Left ventricle myocardium inferior (tissue), 1 donor: ENCODE data around the gene DCAF8. TPM values are rescaled to one million over a fixed set of nuclear protein-coding genes. Genes with fewer than 3 reads are reported as not detected.
A peak's percentile ranks its signal among the peaks of the same experiment; 100 is the strongest.

Source experiments
- DNase-seq: peaks from one replicate; pipeline ENCODE4 v3.0.0-alpha.2; 2020
- H3K27ac ChIP-seq: fragments of 200-600 bp; replicated peaks from 2 replicates; pipeline ENCODE4 v1.8.0; 2021
- H3K27me3 ChIP-seq: fragments of 200-600 bp; 2 replicates; pipeline ENCODE4 v1.8.0; 2021; ENCODE audit warnings: low read depth
- H3K36me3 ChIP-seq: fragments of 200-600 bp; 2 replicates; pipeline ENCODE4 v1.8.0; 2021
- H3K4me1 ChIP-seq: fragments of 200-600 bp; 2 replicates; pipeline ENCODE4 v1.8.0; 2021
- H3K4me3 ChIP-seq: fragments of 200-600 bp; 2 replicates; pipeline ENCODE4 v1.8.0; 2021; ENCODE audit warnings: mild to moderate bottlenecking, moderate library complexity
- H3K9me3 ChIP-seq: fragments of 200-600 bp; replicated peaks from 2 replicates; pipeline ENCODE4 v1.8.0; 2021
- CTCF ChIP-seq: fragments of 200-600 bp; IDR thresholded peaks from 2 replicates; pipeline ENCODE4 v1.8.0; 2021; ENCODE audit warnings: antibody characterized with exemption, mild to moderate bottlenecking, borderline replicate concordance
- intact Hi-C: fragments of 100-400 bp; cut with micrococcal nuclease; formaldehyde crosslinking; loops from one replicate; pipeline ENCODE4 v1.11.0; 2022
- long read RNA-seq: library from polyadenylated mRNA; unstranded; transcript quantifications from one replicate; pipeline ENCODE4 v2.0.0, GENCODE V29; 2021
- total RNA-seq: library from RNA; stranded (reverse); fragmentation: NEBNext Ultra II Directional; extraction: Animal tissue kit (Norgen Biotek cat#: 25700); gene quantifications from one replicate; pipeline ENCODE4 v1.2.1, GENCODE V29; 2021
- donor health status: DM: no; HTN: yes; CAD: no; lungs with severe emphysema.

DCAF8 gene
- 162 TPM for total RNA-seq
- long read RNA-seq, full-length matches to known transcripts = 170 of 304 reads
- long read RNA-seq, partial matches to known transcripts = 18 of 304 reads
- long read RNA-seq, other reads (novel, unspliced or antisense) = 116 of 304 reads

- Histone ChIP-seq H3K27me3 (no peaks in the 10 kb centered on the region), H3K9me3 (no peaks in the 10 kb centered on the region), H3K4me3 (peak within 1 kb of the TSS; percentile 89), H3K27ac (peak within 1 kb of the TSS; percentile 96), H3K4me1 (peaks cover 52% of the 10 kb centered on the region), H3K36me3 (no peaks in the 10 kb centered on the region)
- intact Hi-C loops = no loop called here
- TF ChIP-seq CTCF = no peak
- peak; percentile 98 for DNase-seq
Measured at GRCh38 chr1:160261893-160262794, at the start of gene DCAF8. TSS of gene DCAF8 (minus strand) at chr1:160262549. CDS start at chr1:160244008, 18,541 bp downstream.

- Histone ChIP-seq H3K27ac (no peak overlapping the region), H3K9me3 (no peaks in the 10 kb centered on the region), H3K36me3 (peaks cover 100% of the 10 kb centered on the region), H3K4me1 (peaks cover 20% of the 10 kb centered on the region), H3K27me3 (no peaks in the 10 kb centered on the region), H3K4me3 (no peak overlapping the region)
- no peak for DNase-seq
- intact Hi-C loops = no loop called here
- no peak for TF ChIP-seq CTCF
Measured at GRCh38 chr1:160309571-160309970, 47.2 kb upstream of the DCAF8 start.

DNA sequence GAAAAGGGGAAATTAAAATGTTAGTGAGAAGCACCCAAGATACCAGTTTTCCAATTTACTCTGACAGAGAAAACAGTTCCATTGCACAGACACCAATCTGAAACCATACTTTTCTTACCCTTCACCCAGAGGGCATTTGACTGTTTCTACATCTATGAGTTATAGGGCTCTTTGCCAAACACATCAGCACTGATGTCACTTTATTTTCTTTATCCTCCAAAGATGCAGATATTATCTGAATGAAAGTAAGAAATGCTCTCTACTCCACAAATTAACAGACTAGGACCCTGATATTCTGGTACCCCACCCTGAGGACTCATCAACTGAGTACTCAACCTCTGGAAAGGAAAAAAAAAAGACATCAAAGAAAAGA lies 46.8 kb upstream of the DCAF8 start:
- peaks cover 20% of the 10 kb centered on the region for H3K4me1 ChIP-seq
- peak overlapping the region; percentile 21 for H3K27ac ChIP-seq
- H3K36me3 ChIP-seq = peaks cover 100% of the 10 kb centered on the region
- no peak for TF ChIP-seq CTCF
- no peak for DNase-seq
- H3K27me3 ChIP-seq = no peaks in the 10 kb centered on the region
- no peak overlapping the region for H3K4me3 ChIP-seq
- H3K9me3 ChIP-seq = no peaks in the 10 kb centered on the region
- intact Hi-C loops = no loop called here

GRCh38 chr1:160308451-160309184 lies 46.3 kb upstream of the DCAF8 start:
- H3K4me3 ChIP-seq = no peak overlapping the region
- DNase-seq = no peak
- no peak for TF ChIP-seq CTCF
- intact Hi-C loops = no loop called here
- H3K4me1 ChIP-seq = peaks cover 20% of the 10 kb centered on the region
- peaks cover 100% of the 10 kb centered on the region for H3K36me3 ChIP-seq
- H3K9me3 ChIP-seq = no peaks in the 10 kb centered on the region
- peak overlapping the region; percentile 67 for H3K27ac ChIP-seq
- no peaks in the 10 kb centered on the region for H3K27me3 ChIP-seq

DNA sequence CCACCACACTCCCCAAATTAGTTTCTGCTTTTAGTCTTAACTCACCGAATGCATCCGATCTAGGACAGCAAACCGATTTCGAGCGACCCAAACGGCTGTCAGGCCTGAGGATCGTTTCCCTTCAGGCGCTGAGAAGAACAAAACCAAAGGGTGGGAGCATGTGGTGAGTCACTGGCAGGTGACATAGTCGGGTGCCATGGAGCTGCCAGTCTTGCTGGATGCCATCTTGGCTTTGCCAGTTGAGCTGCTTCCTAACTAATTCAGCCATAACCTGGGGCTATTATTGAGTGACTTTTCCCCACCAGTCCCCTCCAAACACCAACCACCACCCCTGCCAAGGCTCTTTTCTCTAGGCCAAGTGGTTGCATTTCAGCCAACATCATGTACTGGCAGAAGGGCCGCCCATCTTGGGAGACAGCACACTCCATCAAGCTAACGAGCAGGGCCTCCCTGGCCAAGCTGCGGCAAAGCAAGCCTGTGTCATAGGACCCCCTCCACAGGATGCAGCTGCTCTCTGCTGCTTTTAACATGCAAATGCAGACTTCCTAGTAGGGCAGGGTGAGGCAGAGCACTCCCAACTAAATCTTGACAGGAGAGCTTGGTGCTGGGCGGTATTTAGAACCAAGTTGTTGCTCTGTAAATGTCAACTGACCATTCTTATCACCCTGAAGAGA lies 44.9 kb upstream of the DCAF8 start:
- Histone ChIP-seq H3K9me3 (no peaks in the 10 kb centered on the region), H3K27me3 (no peaks in the 10 kb centered on the region), H3K4me1 (peaks cover 20% of the 10 kb centered on the region), H3K4me3 (no peak overlapping the region), H3K36me3 (peaks cover 100% of the 10 kb centered on the region), H3K27ac (peak overlapping the region; percentile 67)
- no peak for TF ChIP-seq CTCF
- intact Hi-C loops = no loop called here
- no peak for DNase-seq
